ENCODE results near the gene EFNA1. TPM values are rescaled to one million over a fixed set of nuclear protein-coding genes. Genes with fewer than 3 reads are reported as not detected.
A peak's percentile ranks its signal among the peaks of the same experiment; 100 is the strongest.

The EFNA1 gene, protein sequence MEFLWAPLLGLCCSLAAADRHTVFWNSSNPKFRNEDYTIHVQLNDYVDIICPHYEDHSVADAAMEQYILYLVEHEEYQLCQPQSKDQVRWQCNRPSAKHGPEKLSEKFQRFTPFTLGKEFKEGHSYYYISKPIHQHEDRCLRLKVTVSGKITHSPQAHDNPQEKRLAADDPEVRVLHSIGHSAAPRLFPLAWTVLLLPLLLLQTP
- total RNA-seq: 10 to 100 TPM; 15.5 to 22.5 (median 16.4) TPM
- polyA plus RNA-seq: 100 to 1,000 TPM in 1 of 3 donors, 10 to 100 TPM in 2; 34.7 to 112 (median 48.1) TPM

DNA sequence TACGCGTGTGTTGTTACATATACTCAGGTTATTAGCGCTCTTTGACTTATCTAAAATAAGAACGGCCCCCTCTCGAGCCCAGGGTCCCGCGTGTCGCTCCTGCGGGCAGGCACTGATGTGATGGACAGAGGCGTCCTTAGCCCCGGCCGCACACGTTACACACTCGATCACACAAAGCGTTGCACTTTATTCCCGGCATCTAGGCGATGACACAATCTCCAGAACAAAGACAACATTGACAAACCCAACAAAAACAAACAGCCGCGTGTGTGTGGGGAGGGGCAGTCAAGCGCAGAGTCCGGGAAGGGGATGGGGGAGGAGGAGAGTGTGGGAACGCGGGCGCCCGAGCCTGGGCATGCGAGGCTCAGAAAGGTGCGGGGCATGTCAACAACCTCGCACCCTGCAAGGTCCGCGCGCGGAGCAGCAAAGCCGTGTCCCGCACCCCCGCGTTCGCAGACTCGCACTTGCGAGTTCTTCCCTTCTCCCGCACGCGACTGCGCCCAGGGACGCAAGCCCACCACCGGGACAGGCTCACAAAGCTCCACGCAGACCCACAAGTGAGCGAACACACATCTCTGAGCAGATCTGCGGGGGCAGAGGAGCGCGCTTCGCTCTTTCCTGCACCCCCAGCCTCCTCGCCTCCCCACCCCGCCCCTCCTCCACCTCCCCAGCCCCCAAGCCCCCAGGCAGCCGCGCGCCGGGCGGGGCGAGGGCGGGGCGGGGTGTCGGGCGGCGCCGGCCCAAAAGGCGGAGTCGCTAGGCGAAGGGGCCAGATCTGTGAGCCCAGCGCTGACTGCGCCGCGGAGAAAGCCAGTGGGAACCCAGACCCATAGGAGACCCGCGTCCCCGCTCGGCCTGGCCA, at the start of gene EFNA1:
TSS of gene EFNA1 (plus strand) at position 772 of the 862 bp plus-strand sequence. CDS start 102 bp downstream, outside the sequence.
- Histone ChIP-seq H3K9me3 (no peaks in the 10 kb centered on the region), H3K36me3 (peaks cover 3 to 12% (median 6%) of the 10 kb centered on the region in 4 donors), H3K27me3 (no peaks in the 10 kb centered on the region), H3K4me3 (peak within 1 kb of the TSS; percentile 62 to 65 (median 64)), H3K4me1 (peaks cover 0 to 61% (median 47%) of the 10 kb centered on the region in 4 donors), H3K27ac (peak within 1 kb of the TSS; percentile 87 to 99 (median 98))
- TF ChIP-seq EP300 (IDR thresholded peaks at IDR 0.05) (peak in 1 of 4 donors; percentile 26), POLR2A (IDR thresholded peaks at IDR 0.05) (peak; percentile 16 to 83), POLR2AphosphoS5 (IDR thresholded peaks at IDR 0.05) (peak; percentile 36 to 79 (median 73))
- TF ChIP-seq, protein P1, sequence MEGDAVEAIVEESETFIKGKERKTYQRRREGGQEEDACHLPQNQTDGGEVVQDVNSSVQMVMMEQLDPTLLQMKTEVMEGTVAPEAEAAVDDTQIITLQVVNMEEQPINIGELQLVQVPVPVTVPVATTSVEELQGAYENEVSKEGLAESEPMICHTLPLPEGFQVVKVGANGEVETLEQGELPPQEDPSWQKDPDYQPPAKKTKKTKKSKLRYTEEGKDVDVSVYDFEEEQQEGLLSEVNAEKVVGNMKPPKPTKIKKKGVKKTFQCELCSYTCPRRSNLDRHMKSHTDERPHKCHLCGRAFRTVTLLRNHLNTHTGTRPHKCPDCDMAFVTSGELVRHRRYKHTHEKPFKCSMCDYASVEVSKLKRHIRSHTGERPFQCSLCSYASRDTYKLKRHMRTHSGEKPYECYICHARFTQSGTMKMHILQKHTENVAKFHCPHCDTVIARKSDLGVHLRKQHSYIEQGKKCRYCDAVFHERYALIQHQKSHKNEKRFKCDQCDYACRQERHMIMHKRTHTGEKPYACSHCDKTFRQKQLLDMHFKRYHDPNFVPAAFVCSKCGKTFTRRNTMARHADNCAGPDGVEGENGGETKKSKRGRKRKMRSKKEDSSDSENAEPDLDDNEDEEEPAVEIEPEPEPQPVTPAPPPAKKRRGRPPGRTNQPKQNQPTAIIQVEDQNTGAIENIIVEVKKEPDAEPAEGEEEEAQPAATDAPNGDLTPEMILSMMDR (IDR thresholded peaks at IDR 0.05): no peak
- peak; percentile 80 for DNase-seq
- WGBS, 2 donors: 0% methylated on average over 76 of the region's 76 CpGs
- intact Hi-C loops (cut with DNase I): loop anchor here (2.0 to 5.0 kb wide), 2 partner anchors 37 to 40 kb away; no protein-coding TSS in a partner anchor

DNA sequence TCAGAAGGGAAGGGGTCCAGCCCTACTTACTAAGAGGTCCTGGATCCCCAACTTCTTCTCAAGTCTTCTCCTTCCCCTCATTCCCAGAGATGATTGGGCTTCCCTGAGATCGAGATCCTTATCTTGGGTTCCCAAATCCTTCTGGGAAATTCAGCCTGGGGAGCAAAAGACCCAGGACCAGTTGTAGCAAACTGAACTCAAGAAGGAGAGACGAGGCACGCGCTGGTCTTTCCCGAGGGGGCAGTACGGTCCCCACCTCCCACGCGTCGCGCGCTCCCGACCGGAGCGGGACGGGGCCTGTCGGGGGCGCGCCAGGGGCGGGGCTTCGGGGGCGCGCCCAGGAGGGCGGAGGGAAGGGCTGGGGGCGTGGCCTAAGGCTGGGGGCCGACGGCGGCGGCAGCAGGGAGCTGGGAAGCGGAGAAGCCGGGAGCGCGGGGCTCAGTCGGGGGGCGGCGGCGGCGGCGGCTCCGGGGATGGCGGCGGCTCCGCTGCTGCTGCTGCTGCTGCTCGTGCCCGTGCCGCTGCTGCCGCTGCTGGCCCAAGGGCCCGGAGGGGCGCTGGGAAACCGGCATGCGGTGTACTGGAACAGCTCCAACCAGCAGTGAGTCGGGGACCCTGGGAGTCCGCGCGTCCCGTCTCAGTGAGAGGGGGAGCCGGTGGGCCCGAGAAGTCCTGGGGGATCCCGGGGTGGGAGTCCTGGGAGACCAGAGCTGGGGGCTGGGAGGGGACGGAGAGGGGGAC, 49.0 kb upstream of the EFNA1 start, which contains the start of gene EFNA3:
TSS of gene EFNA3 (plus strand) at position 369 of the 741 bp plus-strand sequence. CDS start at position 474, 105 bp downstream.
- intact Hi-C loops (cut with DNase I): no loop called here
- peak within 1 kb of the TSS in 3 of 4 donors; percentile 27 to 52 (median 50) for H3K4me3 ChIP-seq
- no peaks in the 10 kb centered on the region for H3K9me3 ChIP-seq
- TF ChIP-seq POLR2AphosphoS5 (IDR thresholded peaks at IDR 0.05): no peak
- H3K36me3 ChIP-seq: no peaks in the 10 kb centered on the region
- peak; percentile 79 for DNase-seq
- H3K27me3 ChIP-seq: peaks cover 44 to 50% (median 48%) of the 10 kb centered on the region in 3 donors
- 1 to 2% methylated on average over 59 of the region's 59 CpGs for WGBS, 2 donors
- H3K27ac ChIP-seq: no peak within 1 kb of the TSS
- peaks cover 0 to 45% (median 42%) of the 10 kb centered on the region in 4 donors for H3K4me1 ChIP-seq

DNA sequence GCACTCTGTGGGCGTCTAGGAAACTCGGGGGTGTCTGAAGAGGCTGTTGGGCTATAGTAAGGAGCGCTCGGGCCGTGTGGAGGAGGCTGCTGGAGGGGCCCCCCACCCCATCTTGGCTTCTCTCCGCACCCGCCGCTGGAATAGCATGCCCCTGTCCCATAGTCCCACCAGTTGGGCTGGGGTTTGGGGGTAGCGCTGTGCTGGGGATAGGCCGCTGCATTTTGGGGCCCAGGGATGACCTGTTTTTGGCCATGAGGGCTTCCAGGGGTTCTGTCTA, 48.5 kb upstream of the EFNA1 start:
- TF ChIP-seq EP300 (IDR thresholded peaks at IDR 0.05) (no peak), POLR2A (IDR thresholded peaks at IDR 0.05) (no peak), POLR2AphosphoS5 (IDR thresholded peaks at IDR 0.05) (no peak)
- TF ChIP-seq, protein P1 (IDR thresholded peaks at IDR 0.05): no peak
- no peak for DNase-seq
- no peaks in the 10 kb centered on the region for H3K9me3 ChIP-seq
- peaks cover 0 to 47% (median 44%) of the 10 kb centered on the region in 4 donors for H3K4me1 ChIP-seq
- no peak overlapping the region for H3K27ac ChIP-seq
- peaks cover 45 to 55% (median 53%) of the 10 kb centered on the region in 3 donors for H3K27me3 ChIP-seq
- intact Hi-C loops (cut with DNase I): no loop called here
- WGBS, 2 donors: 1 to 3% methylated on average over 10 of the region's 10 CpGs
- H3K36me3 ChIP-seq: no peaks in the 10 kb centered on the region
- peak overlapping the region in 3 of 4 donors; percentile 27 to 52 (median 50) for H3K4me3 ChIP-seq

DNA sequence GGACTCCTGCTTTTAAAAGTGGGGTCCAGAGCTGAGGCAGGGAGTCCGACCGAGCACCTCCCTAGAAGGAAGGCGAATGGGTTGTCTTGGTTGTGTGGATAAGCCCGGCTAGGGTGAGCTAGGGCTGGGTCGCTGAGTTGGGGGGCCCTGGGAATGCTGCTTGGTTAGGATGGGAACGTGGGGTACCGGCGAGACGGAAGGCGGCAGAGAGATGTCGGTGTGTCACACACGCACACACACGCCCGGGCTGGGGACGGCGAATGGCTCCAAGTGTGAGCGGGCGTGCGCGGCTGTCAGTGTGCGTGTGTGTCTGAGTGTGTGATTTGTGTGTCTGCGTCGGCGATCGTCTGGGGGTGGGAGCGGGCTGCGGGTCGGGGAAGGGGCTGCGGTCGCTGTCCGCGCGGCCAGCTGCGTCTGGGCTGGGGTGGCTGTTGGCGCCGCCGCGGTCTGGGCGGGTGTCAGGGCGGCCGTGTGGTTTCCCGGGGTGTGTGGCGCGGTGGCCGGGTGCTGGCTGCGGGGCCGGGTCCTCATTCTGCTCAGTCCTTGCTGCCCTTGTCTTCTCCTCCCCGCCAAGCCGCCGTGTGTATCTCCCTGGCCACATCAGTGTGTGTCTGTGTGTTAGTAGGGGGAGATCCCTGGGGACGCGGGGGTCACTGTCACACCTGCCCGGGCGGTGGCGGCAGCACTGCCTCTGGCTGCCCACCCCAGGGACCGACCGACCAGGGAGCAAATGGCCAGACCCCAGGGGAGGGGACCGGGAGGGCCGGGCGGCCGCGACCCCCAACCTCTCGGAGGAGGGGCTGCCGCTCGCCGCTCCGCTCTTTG, 48.0 kb upstream of the EFNA1 start:
- H3K36me3 ChIP-seq: no peaks in the 10 kb centered on the region
- peaks cover 0 to 52% (median 49%) of the 10 kb centered on the region in 4 donors for H3K4me1 ChIP-seq
- DNase-seq: peak; percentile 67
- peak overlapping the region in 1 of 4 donors; percentile 50 for H3K4me3 ChIP-seq
- TF ChIP-seq POLR2A (IDR thresholded peaks at IDR 0.05): no peak
- TF ChIP-seq, protein P1 (IDR thresholded peaks at IDR 0.05): no peak
- no peak for TF ChIP-seq POLR2AphosphoS5 (IDR thresholded peaks at IDR 0.05)
- no peak for TF ChIP-seq EP300 (IDR thresholded peaks at IDR 0.05)
- intact Hi-C loops (cut with DNase I): no loop called here
- H3K27ac ChIP-seq: no peak overlapping the region
- H3K9me3 ChIP-seq: no peaks in the 10 kb centered on the region
- WGBS, 2 donors: 1 to 2% methylated on average over 67 of the region's 67 CpGs
- H3K27me3 ChIP-seq: peaks cover 45 to 58% (median 56%) of the 10 kb centered on the region in 3 donors

Data from sigmoid colon (tissue), 7 donors.